HG02852 (cell line): ENCODE results near the gene PAK1.

ENCODE experiments used
- ATAC-seq: cut with Tn5 transposase; IDR thresholded peaks from one replicate; pipeline ENCODE4 v1.9.1; 2021; ENCODE audit warnings: mild to moderate bottlenecking, moderate library complexity; ENCODE audit not compliant: unreplicated experiment

PAK1 gene

DNA sequence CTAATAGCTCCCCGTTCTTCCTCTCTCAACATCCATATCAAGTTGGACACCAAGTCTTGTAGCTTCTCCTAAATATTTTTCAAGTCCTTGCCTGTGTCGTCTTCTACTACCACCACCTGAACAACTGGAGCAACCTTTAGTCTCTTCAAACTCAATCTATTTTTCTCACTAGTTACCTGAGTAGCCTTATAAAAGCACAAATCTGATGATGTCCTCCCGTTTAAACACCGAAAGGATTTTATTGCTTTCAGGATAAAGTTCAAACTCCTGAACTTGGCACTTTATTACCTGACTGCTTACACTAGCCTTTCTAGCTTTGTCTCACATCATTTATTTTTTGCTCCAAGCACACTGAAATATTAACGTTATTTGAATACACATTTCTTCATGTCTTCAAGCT lies 1.3 kb upstream of the PAK1 start:
- no peak for ATAC-seq

- ATAC-seq, result no peak
Observed at GRCh38 chr11:77474684-77475060, 778 bp upstream of the PAK1 start.

- ATAC-seq, result peak; percentile 49
Observed at GRCh38 chr11:77472991-77473800, 698 bp downstream of the PAK1 start.

DNA sequence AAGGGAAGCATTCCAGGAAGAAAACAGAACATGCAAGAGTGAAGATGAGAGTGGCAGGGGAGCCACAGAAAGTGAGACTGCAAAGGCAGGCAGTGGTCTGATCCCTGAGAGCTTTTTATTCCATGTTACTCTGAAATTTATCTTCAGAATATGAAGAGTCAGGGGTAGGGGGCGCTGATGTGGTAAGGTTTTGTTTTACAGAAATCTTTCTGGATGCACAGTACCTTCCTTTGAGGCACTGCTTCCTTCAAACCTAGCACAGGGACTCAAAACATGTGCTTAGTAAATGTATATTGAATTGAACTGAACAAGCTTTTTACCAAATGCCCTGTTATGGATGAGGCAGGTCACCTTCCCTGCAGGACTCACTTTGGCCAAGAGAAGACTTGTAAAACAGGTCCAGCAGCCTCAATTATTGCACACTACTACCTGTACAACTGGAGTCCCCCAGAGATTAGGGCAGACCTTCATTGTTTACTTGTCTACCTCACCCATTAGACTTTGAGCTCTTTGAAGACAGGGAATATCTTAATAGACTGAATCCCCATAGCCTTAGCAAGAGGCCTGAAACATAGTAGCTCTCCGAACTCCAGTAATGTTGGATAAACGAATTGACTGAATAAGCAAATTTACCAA lies 2.2 kb downstream of the PAK1 start:
- ATAC-seq, result no peak

- ATAC-seq, result no peak
Observed at GRCh38 chr11:77470971-77471370, 2.9 kb downstream of the PAK1 start.

DNA sequence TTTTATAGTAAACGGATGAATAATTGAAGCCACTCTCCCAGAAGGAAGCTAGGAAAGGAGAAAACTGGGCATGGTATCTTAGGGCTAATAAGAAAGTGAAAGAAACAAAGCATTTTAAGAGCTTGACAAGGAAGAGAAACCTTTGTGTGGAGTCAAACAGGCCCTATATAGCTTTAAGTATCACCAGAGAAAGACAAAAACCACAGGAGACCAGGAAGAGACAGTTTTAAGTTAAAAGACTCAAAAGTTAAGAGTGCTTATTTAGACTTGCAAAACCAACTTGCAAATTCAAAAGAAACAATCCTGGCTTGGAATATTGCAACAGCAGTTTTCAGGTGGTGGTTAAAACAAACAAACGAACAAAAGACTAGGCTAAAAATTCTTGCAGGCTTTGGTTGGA lies 3.4 kb downstream of the PAK1 start:
- peak; percentile 52 for ATAC-seq

DNA sequence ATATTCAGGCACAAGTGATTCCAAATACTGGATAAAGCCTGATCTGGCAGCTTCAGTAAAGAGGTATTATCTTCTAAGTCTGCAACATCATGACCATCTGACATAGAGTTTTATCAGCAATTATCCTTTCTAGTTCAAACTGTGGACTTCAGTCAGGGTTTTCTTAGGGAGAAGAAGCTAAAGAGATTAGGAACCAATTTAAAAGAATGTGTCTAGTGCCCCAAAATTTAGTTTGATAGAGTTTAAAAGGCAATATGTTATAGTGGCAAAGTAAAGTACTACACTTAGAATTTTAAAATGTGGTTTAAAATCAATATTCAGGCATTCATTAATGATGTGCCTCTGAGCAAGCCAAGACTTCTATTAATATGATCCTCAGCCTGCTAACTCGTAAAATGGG lies 5.4 kb downstream of the PAK1 start:
- no peak for ATAC-seq

- ATAC-seq, result no peak
Observed at GRCh38 chr11:77467993-77468392, 5.9 kb downstream of the PAK1 start.

DNA sequence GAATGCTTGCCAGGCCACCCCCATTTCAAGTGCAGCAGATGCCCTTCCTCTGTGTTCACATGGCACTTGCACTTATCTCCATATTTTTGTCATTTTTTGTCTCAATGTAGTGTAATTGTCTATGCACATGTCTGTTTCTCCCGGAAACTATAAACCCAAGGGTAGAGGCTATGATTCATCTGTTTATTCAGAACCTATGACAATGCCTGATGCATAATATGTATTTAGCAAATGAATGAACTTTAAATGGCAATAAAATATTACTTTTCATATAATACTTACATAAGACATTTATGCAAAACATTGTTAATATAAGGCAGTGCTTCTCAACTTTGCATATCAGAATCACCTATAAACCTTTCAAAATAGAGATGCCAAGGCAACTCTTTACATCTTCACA lies 6.7 kb downstream of the PAK1 start:
- no peak for ATAC-seq

DNA sequence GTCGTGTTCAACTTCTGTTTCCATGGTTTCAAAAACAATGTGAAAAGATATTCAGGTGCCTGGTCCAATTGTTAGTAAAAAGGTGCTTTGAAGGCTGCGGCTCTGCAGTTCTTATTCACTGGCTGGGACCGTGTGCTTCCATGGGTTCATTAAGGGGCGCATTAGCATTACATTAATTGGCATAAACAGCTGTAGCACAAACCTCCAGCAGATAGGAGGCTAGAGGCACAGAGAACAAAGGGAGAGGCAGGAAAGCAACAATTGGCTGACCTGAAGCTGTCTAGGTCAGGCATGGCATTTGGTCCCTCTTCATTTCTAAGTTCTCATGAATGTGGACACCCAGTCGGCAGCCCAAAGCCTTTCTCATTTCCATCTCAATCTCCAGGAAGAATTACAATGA lies 16.6 kb downstream of the PAK1 start:
- ATAC-seq, result peak; percentile 35

DNA sequence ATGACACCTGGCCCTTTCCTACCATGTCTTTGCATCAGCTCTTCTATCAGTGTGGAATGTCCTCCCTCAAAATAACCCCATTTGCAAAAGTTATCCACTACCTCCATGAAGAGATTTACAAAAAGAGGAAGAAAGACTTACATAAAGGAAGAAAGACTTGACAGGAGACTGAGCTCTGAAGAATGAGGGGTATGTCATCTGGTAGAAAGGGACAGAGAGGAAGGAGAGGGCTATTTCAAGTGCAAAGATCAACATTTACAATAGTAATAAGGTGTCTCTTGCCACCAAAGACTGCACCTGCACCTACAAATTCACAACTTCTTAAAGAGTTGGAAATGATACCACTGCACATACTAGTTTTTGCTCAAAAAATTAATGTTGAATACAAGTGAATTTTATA lies 18.2 kb downstream of the PAK1 start:
- ATAC-seq, result no peak

DNA sequence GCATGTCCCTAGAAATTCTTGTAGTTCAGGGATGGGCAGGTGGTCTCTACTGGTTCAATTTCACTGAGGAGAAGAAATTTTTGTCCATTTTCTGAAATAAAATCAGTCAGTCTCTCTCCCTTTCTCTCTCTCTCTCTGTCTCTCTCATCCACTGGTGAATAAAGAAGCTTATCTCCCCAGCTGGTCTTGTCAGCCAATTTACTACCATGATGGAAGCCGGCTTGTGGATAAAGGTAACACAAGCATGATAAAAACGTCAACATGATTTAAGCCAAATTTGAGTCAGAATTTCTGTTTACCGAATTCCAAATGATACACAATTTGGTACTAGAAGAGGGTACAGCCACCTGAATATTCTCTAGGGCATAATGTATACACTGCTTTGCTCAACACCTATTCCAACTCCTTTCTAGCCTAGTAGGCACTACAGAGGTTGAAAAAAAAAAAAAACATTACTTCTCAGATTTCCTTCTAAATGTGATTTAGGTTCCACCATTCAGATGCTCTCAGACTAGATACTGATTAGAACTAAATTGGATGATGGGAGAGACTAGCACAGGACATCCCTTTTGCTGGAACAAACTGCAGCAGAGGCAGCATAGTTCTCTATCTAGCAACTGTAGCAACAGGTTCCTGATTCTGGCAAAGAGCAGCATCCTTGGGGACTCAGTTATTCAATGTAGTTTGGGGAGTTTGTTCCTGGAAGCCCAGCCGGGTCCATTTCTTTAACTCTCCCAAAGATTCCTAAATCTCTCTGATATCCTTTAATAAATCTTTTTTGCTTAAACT lies 18.8 kb downstream of the PAK1 start:
- ATAC-seq, result no peak

DNA sequence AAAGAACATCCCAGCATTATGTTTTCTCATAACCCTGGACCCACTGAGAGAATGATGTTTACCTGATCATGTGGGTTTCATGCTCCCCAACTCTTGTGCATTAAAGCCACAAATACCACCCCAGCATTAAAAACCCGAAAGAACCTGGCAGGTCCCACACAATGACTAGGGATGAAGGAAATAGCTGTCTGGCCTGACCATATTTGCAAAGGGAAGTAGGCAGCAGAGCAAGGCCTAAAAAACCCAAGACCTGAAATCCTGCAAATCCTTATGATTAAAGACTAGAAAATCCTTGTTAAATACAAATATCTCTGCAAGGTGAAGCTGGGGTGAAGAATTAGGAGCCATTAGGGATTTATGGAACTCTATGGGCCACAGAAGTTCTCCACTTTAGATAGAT lies 23.7 kb downstream of the PAK1 start:
- no peak for ATAC-seq

GRCh38 chr11:77449784-77450183 lies 24.1 kb downstream of the PAK1 start:
- no peak for ATAC-seq

DNA sequence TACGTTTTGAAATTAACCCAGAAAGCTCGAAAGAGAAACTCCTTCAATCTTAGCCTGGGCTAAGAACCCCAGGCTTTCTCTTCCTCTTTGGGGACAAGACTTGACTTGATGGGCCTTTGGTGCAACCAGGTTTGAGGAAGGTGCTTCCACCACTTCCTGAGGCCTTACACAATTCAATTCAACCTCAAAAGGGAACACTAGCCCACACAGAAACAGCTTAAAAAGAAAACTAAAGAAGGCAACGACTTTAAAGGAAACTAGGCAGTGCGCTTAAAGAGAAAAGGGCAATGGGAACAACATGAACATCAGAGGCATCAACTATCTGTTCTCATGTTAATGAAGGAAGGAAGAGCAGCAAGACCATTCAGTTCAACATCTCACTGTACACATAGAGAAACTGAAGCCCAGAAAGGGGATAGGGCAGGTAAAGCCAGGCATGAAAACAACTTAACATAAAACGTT lies 24.8 kb downstream of the PAK1 start:
- peak; percentile 65 for ATAC-seq

DNA sequence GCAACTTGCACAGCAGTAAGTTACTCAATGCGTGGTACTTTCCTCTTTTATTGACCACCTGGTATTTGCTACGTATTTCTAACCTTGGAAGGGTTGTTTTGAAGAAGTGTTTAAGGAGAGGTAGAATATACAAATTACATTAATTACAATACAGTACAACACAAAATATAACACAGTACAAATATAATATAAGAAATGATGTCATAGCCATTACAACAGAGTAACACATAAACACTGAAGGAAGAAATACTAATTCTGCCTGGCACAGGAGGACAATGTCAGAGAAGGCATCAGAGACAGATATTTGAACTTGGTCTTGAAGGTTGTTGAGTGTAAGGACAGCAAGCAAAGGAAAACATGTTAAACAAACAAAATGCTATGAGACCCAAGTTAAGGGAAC lies 25.6 kb downstream of the PAK1 start:
- no peak for ATAC-seq

DNA sequence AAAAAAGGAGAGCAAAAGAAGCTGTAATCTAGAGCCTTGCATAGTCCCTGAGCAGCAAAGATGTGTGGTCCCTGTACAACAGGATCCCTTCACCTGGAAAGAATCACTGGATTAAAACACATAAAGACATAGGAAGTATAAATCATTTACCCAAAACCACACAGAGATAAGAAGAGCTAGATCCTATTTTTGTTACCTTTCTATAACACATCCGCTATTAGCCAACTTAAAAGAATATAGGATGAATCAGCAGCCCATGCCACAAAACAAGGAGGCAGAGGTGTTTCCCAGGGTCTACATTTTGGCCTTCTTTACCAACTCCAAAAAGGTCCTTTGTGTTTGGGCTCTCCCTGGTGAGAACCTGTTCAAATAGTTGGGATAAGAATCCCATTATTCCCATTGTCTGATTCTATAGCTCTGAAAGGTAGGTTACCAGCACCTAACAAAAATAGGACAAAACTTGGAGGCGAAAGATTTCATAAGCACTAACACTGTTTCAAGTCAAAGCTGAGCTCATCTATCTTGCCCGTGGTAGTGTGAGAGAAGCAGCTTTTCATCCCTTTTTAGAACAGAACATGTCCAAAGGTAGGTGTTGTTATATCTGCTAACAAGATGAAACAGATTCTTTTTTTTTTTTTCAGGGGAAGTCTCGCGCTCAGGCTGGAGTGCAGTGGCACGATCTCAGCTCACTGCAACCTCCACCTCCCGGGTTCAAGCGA lies 26.8 kb downstream of the PAK1 start:
- ATAC-seq, result no peak

DNA sequence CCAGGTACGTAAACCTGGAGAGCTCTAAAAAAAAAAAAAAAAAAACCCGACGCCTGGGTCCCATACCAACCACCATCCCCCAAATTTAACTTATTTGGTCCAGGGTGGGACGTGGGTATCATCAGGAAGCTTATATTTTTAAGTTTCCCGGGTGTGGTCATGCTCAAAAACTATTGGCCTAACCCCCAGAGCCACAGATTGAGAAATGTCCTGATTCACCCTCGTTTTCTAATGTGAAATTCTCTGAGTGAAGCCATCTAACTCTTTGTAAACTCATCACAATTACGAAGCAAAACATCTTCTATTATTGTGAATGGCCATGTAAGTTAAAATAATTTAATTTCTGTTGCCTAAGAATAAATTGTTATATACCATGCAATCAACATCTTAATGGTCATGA lies 29.6 kb downstream of the PAK1 start:
- ATAC-seq, result no peak

DNA sequence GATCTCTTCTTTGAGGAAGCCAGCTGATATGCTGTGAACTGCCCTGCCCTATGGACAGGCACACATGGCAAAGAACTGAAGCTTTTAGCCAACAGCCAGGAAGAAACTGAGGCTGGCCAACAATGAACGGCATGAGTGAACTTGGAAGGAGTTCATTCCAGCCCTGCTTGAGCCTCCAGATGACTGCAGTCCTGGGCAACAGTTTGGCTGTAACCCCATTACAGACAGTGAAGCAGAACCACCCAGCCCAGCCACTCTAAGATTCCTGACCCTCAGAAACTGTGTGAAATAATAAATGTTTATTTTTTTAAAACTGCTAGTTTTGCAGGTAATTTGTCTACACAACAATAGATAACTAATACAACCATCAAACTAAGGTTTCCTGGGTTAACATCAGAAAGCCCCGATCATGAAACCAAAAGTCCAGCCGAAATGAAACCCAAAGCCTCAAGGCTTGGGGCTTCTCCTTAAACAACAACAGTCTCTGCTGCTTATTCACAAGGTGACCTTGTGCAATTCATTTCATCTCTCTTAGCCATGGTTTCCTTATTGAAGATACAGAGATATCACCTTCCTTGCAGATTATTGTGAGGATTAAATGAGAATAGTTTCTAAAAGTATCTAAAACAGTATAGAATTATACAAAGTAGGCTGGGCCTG lies 31.4 kb downstream of the PAK1 start:
- peak; percentile 58 for ATAC-seq

DNA sequence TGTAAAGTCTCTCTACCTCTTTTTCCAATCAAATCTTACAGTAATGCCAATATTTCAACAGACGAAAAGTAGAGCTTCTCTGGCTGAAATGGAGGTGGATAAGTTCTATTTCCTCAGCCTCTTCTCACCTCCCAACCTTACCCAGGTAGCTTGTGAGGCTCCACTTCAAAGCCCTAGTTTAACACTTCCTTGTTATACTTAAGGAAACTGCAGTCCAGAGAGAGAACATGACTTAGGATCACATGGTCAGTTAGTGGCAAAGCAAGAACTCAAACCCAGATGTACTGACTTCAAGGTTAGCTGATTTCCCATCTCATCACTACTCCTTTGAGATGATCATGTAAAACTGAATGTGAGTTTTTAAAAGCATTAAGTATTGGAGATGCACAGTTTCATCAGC lies 32.5 kb downstream of the PAK1 start:
- ATAC-seq, result no peak

- no peak for ATAC-seq
Observed at GRCh38 chr11:77440678-77441077, 33.2 kb downstream of the PAK1 start.
